Astrocyte (in vitro differentiated cells and primary cell): Measurements from ENCODE around the gene PPP1R15B.

ENCODE experiments used
- EZH2 ChIP-seq: IDR thresholded peaks from 2 replicates; pipeline ENCODE4 v1.6.1; 2012; ENCODE audit warnings: mild to moderate bottlenecking, low read length, inconsistent platforms; ENCODE audit not compliant: insufficient read depth
- TF ChIP-seq, protein P1 (sequence below): IDR thresholded peaks from 2 replicates; pipeline ENCODE4 v1.5.1; 2011; ENCODE audit warnings: low read depth, mild to moderate bottlenecking, inconsistent platforms, low read length, moderate library complexity; ENCODE audit not compliant: insufficient read depth

GRCh38 chr1:204437796-204438570 is 26.4 kb upstream of the PPP1R15B start:
- TF ChIP-seq, protein P1, sequence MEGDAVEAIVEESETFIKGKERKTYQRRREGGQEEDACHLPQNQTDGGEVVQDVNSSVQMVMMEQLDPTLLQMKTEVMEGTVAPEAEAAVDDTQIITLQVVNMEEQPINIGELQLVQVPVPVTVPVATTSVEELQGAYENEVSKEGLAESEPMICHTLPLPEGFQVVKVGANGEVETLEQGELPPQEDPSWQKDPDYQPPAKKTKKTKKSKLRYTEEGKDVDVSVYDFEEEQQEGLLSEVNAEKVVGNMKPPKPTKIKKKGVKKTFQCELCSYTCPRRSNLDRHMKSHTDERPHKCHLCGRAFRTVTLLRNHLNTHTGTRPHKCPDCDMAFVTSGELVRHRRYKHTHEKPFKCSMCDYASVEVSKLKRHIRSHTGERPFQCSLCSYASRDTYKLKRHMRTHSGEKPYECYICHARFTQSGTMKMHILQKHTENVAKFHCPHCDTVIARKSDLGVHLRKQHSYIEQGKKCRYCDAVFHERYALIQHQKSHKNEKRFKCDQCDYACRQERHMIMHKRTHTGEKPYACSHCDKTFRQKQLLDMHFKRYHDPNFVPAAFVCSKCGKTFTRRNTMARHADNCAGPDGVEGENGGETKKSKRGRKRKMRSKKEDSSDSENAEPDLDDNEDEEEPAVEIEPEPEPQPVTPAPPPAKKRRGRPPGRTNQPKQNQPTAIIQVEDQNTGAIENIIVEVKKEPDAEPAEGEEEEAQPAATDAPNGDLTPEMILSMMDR, result no peak
- TF ChIP-seq EZH2, result no peak
